DMS53 treated with DMSO at 0.1 percent for 48 hours (cell line): ENCODE data around the gene NOL9.

Experiments used
- DNase-seq: peaks from one replicate; lab custom pipeline; 2025; ENCODE audit not compliant: unreplicated experiment; lab: John Stamatoyannopoulos, UW

NOL9 gene

GRCh38 chr1:6473156-6473555 is 81.2 kb downstream of the NOL9 start:
- DNase-seq: no peak

- no peak for DNase-seq
Observed at GRCh38 chr1:6472391-6472790, 81.9 kb downstream of the NOL9 start.

GRCh38 chr1:6471970-6472368 is 82.3 kb downstream of the NOL9 start:
- DNase-seq: no peak
